Adipose tissue (tissue), 3 donors: ENCODE results near the gene LPGAT1. TPM values are rescaled to one million over a fixed set of nuclear protein-coding genes. Genes with fewer than 3 reads are reported as not detected.
"Not testable (repeated sequence)": the region's sequence is repeated elsewhere in the genome, so short reads cannot be mapped to it uniquely, and the experiment has no call there.

Experiments used
- H3K27ac ChIP-seq: one replicate; pipeline ENCODE4 v1.5.1; 2013; ENCODE audit warnings: low read depth, low read length
- WGBS, 3 donors: extraction: QIAGEN DNeasy Blood & Tissue Kit; methylation state at CpG; one replicate each; pipeline ENCODE4 v1.1.7; 2013; 5-methylcytosine and 5-hydroxymethylcytosine counted together
- polyA plus RNA-seq, 3 donors: library from polyadenylated mRNA; stranded (reverse); fragments of 200-250 nt; gene quantifications; one replicate each; pipeline ENCODE4 v1.2.3, GENCODE V29; 2013
- donor health status: healthy with polysubstance abuse.
- donor health status: Bipolar disorder and iron deficiency.
- donor health status: healthy.

The LPGAT1 gene
- polyA plus RNA-seq, 3 donors, result 6.0 to 13.0 (median 10.5) TPM

GRCh38 chr1:211697356-211697755, 133.2 kb downstream of the LPGAT1 start:
- 60 to 82% (median 61%) methylated on average over 1 of the region's 1 CpG for WGBS, 3 donors
- H3K27ac ChIP-seq, result no peak overlapping the region

DNA sequence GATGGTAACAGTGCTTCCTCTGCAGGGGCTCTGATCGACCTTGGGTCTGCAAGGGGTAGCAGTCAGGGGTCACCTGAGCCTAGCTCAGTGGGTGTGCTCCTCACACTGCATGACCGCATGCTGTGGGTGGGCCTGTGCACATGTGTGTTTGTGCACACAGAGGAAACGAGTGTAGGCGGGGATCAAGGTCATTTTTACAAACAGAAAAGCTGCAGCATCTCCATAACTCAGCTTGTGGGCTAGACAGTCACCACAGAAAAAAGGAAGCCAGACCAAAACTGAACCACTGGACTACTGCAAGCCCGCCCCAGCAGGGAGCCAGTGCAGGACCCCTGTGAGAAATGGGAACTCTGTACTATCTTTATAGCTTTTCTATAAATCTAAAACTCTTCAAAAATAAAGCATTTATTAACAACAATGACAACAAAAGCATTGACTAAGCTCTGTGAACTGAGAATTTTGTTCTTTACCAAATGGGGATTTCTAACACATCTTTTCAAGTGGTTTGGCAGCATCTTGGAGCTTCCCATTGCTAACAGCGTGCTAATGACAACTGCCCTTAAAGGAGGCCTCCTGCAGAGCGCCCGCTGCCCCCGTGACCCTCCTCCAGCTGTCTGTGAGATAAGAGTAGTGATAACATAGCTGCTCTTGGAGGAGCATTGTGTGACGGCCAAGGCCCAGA, 135.3 kb downstream of the LPGAT1 start:
- no peak overlapping the region for H3K27ac ChIP-seq
- WGBS, 3 donors, result 60 to 67% (median 66%) methylated on average over 10 of the region's 10 CpGs

- H3K27ac ChIP-seq, result not testable (repeated sequence)
- WGBS, 3 donors, result 87 to 98% (median 93%) methylated on average over 5 of the region's 5 CpGs
Measured at GRCh38 chr1:211693911-211694310, 136.7 kb downstream of the LPGAT1 start.

Other genes starting within 250 kb of the LPGAT1 start
- gene NEK2, start 155.1 kb downstream of the LPGAT1 start, polyA plus RNA-seq, result under 1 TPM in 2 of 3 donors, not detected in 1; 0.07 TPM
- 1 to 10 TPM; 2.9 to 5.6 (median 4.4) TPM for gene INTS7, start 204.8 kb upstream of the LPGAT1 start, polyA plus RNA-seq
- under 1 TPM; 0.14 to 0.90 (median 0.24) TPM for gene DTL, start 205.0 kb upstream of the LPGAT1 start, polyA plus RNA-seq